ENCODE measurements around the gene TMEM91. TPM values are rescaled to one million over a fixed set of nuclear protein-coding genes. Genes with fewer than 3 reads are reported as not detected.
A peak's percentile ranks its signal among the peaks of the same experiment; 100 is the strongest.

Gene TMEM91
- total and polyA plus RNA-seq, 9 of the 15 experiments (the other 6 are each of a cell fraction or from before 2014, with no cell fraction given): 1.2 to 5.2 (median 2.7) TPM

DNA sequence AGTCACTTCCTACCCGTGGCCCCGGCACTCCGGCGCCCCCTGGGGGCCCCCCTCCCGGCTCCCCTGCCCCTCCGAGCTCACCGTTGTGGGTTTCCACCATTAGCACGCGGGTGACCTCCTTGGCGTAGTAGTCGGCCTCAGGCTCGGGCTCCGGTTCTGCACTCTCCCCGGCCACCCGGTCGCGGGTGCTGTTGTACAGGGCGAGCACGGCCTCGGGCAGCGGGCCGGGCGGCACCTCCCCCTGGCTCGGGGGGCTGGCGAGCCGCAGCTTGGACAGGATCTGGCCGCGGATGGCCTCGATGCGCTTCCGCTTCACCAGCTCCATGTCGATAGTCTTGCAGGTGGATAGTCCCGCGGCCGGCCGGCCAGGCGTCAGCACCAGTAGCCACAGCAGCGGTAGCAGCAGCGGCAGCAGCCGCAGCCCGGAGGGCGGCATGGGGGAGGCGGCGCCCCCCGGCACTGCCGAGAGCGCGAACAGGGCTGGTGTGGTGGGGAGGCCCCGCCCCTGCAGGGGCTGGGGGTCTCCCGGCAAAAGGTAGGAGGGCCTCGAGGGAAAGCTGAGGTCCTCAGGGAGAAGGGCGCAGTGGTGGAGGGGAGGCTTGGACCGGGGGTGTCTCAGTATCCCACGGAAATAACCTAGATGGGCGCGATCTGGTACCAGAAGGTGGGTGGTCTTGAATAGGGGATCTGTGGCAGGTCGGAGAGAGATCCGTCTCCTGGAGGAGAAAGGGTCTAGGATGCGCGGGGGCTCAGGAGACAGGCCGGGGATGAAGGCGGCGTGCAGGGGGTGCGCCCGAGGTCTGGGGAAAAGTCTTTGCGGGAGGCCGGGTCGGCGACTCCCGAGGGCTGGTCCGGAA, 23.5 kb upstream of the TMEM91 start (continued):
- no peak for TF ChIP-seq SP2 (IDR thresholded peaks at IDR 0.05; ENCODE audit: extremely low read depth, low read depth, low read length, poor library complexity, severe bottlenecking)
- no peak for TF ChIP-seq DMBX1 (CRISPR knock-in tag; IDR thresholded peaks at IDR 0.05; ENCODE audit: borderline replicate concordance)
- no peak for TF ChIP-seq STAT5A (IDR thresholded peaks at IDR 0.05; ENCODE audit: borderline replicate concordance, low read length)
- TF ChIP-seq, protein P1, sequence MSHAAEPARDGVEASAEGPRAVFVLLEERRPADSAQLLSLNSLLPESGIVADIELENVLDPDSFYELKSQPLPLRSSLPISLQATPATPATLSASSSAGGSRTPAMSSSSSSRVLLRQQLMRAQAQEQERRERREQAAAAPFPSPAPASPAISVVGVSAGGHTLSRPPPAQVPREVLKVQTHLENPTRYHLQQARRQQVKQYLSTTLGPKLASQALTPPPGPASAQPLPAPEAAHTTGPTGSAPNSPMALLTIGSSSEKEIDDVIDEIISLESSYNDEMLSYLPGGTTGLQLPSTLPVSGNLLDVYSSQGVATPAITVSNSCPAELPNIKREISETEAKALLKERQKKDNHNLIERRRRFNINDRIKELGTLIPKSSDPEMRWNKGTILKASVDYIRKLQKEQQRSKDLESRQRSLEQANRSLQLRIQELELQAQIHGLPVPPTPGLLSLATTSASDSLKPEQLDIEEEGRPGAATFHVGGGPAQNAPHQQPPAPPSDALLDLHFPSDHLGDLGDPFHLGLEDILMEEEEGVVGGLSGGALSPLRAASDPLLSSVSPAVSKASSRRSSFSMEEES (CRISPR knock-in tag; IDR thresholded peaks at IDR 0.05): no peak
- TF ChIP-seq, protein P2, sequence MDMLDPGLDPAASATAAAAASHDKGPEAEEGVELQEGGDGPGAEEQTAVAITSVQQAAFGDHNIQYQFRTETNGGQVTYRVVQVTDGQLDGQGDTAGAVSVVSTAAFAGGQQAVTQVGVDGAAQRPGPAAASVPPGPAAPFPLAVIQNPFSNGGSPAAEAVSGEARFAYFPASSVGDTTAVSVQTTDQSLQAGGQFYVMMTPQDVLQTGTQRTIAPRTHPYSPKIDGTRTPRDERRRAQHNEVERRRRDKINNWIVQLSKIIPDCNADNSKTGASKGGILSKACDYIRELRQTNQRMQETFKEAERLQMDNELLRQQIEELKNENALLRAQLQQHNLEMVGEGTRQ (CRISPR knock-in tag; IDR thresholded peaks at IDR 0.05): no peak
- TF ChIP-seq, protein P3, sequence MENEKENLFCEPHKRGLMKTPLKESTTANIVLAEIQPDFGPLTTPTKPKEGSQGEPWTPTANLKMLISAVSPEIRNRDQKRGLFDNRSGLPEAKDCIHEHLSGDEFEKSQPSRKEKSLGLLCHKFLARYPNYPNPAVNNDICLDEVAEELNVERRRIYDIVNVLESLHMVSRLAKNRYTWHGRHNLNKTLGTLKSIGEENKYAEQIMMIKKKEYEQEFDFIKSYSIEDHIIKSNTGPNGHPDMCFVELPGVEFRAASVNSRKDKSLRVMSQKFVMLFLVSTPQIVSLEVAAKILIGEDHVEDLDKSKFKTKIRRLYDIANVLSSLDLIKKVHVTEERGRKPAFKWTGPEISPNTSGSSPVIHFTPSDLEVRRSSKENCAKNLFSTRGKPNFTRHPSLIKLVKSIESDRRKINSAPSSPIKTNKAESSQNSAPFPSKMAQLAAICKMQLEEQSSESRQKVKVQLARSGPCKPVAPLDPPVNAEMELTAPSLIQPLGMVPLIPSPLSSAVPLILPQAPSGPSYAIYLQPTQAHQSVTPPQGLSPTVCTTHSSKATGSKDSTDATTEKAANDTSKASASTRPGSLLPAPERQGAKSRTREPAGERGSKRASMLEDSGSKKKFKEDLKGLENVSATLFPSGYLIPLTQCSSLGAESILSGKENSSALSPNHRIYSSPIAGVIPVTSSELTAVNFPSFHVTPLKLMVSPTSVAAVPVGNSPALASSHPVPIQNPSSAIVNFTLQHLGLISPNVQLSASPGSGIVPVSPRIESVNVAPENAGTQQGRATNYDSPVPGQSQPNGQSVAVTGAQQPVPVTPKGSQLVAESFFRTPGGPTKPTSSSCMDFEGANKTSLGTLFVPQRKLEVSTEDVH (IDR thresholded peaks at IDR 0.05; ENCODE audit: low read depth, partially characterized antibody): no peak
- no peak for TF ChIP-seq TAL1 (IDR thresholded peaks at IDR 0.05)
- TF ChIP-seq ZNF408 (CRISPR knock-in tag; IDR thresholded peaks at IDR 0.05; ENCODE audit: low read depth): no peak
- TF ChIP-seq NFIC (IDR thresholded peaks at IDR 0.05): 0 out of 2 replicates have a peak, but pooled peaks have one; percentile 7
- TF ChIP-seq, protein P4, sequence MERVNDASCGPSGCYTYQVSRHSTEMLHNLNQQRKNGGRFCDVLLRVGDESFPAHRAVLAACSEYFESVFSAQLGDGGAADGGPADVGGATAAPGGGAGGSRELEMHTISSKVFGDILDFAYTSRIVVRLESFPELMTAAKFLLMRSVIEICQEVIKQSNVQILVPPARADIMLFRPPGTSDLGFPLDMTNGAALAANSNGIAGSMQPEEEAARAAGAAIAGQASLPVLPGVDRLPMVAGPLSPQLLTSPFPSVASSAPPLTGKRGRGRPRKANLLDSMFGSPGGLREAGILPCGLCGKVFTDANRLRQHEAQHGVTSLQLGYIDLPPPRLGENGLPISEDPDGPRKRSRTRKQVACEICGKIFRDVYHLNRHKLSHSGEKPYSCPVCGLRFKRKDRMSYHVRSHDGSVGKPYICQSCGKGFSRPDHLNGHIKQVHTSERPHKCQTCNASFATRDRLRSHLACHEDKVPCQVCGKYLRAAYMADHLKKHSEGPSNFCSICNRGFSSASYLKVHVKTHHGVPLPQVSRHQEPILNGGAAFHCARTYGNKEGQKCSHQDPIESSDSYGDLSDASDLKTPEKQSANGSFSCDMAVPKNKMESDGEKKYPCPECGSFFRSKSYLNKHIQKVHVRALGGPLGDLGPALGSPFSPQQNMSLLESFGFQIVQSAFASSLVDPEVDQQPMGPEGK (CRISPR knock-in tag; IDR thresholded peaks at IDR 0.05; ENCODE audit: borderline replicate concordance): no peak

Data from K562 (cell line).